Parathyroid adenoma (tissue), 2 donors: ENCODE measurements around the gene DGUOK.

Source experiments
- H2AFZ ChIP-seq: fragments of 300-600 bp; sonication (generic); one replicate; pipeline ENCODE4 v1.7.0; 2017; ENCODE audit warnings: antibody characterized with exemption, mild to moderate bottlenecking
- H3K27ac ChIP-seq: fragments of 300-600 bp; sonication (generic); one replicate; pipeline ENCODE4 v1.7.0; 2017
- H3K27me3 ChIP-seq: fragments of 300-600 bp; sonication (generic); one replicate; pipeline ENCODE4 v1.7.0; 2017; ENCODE audit warnings: low read length; ENCODE audit not compliant: control insufficient read depth, insufficient read depth
- H3K36me3 ChIP-seq: fragments of 300-600 bp; sonication (generic); one replicate; pipeline ENCODE4 v1.7.0; 2017; ENCODE audit warnings: low read length; ENCODE audit not compliant: control insufficient read depth, insufficient read depth
- H3K4me1 ChIP-seq: fragments of 300-600 bp; sonication (generic); one replicate; pipeline ENCODE4 v1.7.0; 2017; ENCODE audit warnings: control low read depth
- H3K4me2 ChIP-seq: fragments of 300-600 bp; sonication (generic); one replicate; pipeline ENCODE4 v1.7.0; 2017; ENCODE audit warnings: low read length
- H3K4me3 ChIP-seq: fragments of 300-600 bp; sonication (generic); one replicate; pipeline ENCODE4 v1.7.0; 2017; ENCODE audit warnings: low read depth, low read length
- H3K79me2 ChIP-seq: fragments of 300-600 bp; sonication (generic); one replicate; pipeline ENCODE4 v1.7.0; 2017; ENCODE audit warnings: control low read depth
- H3K9ac ChIP-seq: fragments of 300-600 bp; sonication (generic); one replicate; pipeline ENCODE4 v1.7.0; 2017; ENCODE audit warnings: mild to moderate bottlenecking
- H3K9me3 ChIP-seq: fragments of 300-600 bp; sonication (generic); one replicate; pipeline ENCODE4 v1.7.0; 2017; ENCODE audit warnings: low read length; ENCODE audit not compliant: control insufficient read depth
- TF ChIP-seq, protein P1 (sequence below): fragments of 300-600 bp; sonication (generic); IDR thresholded peaks from one replicate; pipeline ENCODE4 v1.7.0; 2017; ENCODE audit warnings: antibody characterized with exemption, mild to moderate bottlenecking
- donor health status: primary hyperparathyroidism.

DGUOK gene

DNA sequence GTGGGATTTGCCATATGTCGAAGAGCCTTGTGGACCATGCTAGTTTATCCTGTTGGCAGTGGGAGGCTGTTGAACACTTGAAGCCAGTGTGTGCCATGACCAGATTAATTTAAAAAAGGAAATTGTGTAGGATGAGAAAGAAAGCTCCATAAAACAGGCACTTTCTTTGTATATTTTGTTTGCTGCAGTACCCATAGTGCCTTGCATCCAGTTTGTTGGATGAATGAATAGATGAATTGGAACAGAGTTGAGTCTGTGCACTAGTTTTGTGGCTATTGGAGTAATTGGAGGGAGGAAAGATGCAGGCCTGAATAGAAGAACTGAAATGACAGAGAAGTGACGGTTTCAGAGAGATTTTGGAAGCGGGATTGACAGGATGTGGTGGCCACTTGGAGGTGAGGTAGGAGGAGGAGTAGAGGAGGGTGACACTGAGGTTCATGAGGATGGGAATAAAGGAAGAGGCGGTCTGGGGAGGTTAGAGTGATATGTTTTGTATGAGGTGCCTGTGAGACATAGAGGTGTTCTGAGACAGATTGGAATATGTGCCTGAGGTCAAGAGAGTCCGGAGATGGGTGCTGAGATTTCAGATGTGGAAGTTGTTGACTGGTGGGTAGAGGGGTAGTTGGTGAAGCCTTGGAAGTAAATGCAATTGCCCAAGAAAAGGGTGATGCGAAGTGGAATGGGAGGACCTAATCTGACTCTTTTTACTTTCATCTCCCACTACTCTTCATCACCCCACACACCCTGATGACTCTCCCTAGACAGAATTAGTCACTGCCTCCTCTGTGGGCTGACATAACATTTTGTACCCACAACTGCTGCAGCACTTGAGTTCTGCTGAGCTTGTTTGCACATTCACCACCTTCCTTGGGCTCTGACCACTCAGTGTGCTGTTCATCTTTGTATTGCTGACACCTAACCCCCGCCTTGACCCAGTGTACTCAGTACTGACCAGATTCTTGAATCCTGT lies 5.1 kb downstream of the DGUOK start:
- TF ChIP-seq, protein P1, sequence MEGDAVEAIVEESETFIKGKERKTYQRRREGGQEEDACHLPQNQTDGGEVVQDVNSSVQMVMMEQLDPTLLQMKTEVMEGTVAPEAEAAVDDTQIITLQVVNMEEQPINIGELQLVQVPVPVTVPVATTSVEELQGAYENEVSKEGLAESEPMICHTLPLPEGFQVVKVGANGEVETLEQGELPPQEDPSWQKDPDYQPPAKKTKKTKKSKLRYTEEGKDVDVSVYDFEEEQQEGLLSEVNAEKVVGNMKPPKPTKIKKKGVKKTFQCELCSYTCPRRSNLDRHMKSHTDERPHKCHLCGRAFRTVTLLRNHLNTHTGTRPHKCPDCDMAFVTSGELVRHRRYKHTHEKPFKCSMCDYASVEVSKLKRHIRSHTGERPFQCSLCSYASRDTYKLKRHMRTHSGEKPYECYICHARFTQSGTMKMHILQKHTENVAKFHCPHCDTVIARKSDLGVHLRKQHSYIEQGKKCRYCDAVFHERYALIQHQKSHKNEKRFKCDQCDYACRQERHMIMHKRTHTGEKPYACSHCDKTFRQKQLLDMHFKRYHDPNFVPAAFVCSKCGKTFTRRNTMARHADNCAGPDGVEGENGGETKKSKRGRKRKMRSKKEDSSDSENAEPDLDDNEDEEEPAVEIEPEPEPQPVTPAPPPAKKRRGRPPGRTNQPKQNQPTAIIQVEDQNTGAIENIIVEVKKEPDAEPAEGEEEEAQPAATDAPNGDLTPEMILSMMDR, result no peak
- no peak overlapping the region for H2AFZ ChIP-seq
- no peaks in the 10 kb centered on the region for H3K36me3 ChIP-seq
- H3K9ac ChIP-seq, result no peak overlapping the region
- H3K9me3 ChIP-seq, result no peaks in the 10 kb centered on the region
- no peak overlapping the region for H3K27ac ChIP-seq
- H3K79me2 ChIP-seq, result peaks cover 18% of the 10 kb centered on the region
- H3K4me2 ChIP-seq, result no peak overlapping the region
- no peaks in the 10 kb centered on the region for H3K4me1 ChIP-seq
- H3K27me3 ChIP-seq, result no peaks in the 10 kb centered on the region
- no peak overlapping the region for H3K4me3 ChIP-seq

DNA sequence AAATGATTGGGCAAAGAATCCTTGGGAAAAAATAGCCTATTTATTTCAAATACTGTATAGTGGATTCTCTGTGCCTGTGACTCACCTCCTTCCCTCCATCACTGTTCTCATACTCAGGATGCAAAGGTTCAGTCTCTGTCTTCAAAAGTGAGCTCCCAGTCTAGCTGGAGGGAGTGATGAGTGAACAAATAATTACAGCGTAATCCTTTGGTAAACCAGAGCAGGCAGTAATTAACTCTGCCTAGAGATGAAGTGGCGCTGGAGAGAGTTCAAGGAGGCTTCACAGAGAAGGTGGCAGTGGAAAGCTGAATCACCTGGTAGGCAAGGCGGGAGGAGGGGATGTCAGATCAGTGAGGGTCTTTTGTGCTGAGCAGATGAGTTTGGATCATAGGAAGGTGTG lies 6.5 kb downstream of the DGUOK start:
- TF ChIP-seq, protein P1, result no peak
- Histone ChIP-seq H3K4me2 (no peak overlapping the region), H3K4me1 (peaks cover 2% of the 10 kb centered on the region), H3K9me3 (no peaks in the 10 kb centered on the region), H2AFZ (no peak overlapping the region), H3K9ac (no peak overlapping the region), H3K27ac (no peak overlapping the region), H3K4me3 (no peak overlapping the region), H3K79me2 (peaks cover 26% of the 10 kb centered on the region), H3K27me3 (no peaks in the 10 kb centered on the region), H3K36me3 (no peaks in the 10 kb centered on the region)

DNA sequence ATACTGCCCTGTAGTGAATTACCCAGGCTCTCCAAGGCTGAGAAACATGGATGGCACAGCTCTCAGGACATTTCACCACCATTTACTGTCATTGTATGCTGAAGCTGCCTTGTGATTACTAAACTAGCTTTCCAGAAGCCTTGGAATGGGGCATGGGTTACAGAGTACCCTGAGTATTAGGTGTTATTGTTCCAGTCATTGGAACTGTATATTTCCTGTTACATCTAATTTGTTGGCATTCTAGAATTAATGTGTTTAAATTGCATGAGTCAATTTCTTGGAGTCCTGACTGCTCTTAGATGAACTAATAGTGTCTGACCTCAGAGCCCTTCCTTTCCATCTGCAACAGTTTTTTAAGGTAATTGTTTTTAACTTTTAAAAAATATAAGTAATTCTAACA lies 9.0 kb downstream of the DGUOK start:
- Histone ChIP-seq H3K27ac (no peak overlapping the region), H3K9ac (no peak overlapping the region), H3K4me1 (peaks cover 2% of the 10 kb centered on the region), H3K4me3 (no peak overlapping the region), H2AFZ (no peak overlapping the region), H3K4me2 (no peak overlapping the region), H3K79me2 (peaks cover 35% of the 10 kb centered on the region), H3K27me3 (no peaks in the 10 kb centered on the region), H3K36me3 (no peaks in the 10 kb centered on the region), H3K9me3 (no peaks in the 10 kb centered on the region)
- TF ChIP-seq, protein P1, result no peak

DNA sequence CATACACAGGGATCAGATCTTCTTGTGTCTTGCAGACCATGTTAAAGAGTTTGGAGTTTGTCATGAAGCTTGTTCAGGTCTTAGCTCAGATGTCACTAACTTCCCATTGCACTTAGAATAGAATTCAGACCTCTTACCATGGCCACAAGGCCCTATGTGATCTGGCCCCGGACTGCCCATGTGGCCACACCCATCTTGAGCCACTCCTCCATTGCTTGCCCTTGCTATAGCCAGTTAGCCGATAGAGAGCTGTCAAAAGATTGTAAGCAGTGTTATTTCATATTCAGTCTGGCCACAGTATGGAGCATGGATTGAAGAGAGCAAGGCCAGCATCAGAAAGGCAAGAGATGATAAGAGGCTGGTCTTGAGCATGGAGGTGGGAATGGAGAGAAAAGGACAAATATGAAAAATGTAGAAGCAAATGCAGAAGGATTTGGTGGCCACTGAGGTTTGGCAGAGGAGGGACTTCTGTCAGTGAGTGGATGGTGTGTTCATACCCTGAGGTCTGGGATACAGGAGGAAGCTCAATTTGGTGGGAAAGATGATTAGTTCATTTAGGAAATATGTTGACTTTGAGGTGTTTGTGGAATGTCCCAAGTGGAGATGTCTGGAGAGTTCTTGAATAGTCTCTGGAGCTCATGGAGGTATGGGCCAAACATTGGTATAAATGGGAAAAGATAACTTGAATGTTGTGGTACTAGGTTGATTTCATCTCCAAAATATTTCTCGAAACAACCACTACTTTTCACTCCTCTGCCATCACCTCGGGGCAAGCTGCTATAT lies 10.6 kb downstream of the DGUOK start:
- Histone ChIP-seq H2AFZ (no peak overlapping the region), H3K9ac (no peak overlapping the region), H3K27ac (no peak overlapping the region), H3K79me2 (peaks cover 29% of the 10 kb centered on the region), H3K4me2 (no peak overlapping the region), H3K27me3 (no peaks in the 10 kb centered on the region), H3K9me3 (no peaks in the 10 kb centered on the region), H3K4me1 (peaks cover 2% of the 10 kb centered on the region), H3K4me3 (no peak overlapping the region), H3K36me3 (no peaks in the 10 kb centered on the region)
- TF ChIP-seq, protein P1, result no peak
